ENCODE data around the gene ACSM4. TPM values are rescaled to one million over a fixed set of nuclear protein-coding genes. Genes with fewer than 3 reads are reported as not detected.

ACSM4 gene
- polyA plus RNA-seq, 2 of the 4 experiments (the other 2 are of a cell fraction): not detected

DNA sequence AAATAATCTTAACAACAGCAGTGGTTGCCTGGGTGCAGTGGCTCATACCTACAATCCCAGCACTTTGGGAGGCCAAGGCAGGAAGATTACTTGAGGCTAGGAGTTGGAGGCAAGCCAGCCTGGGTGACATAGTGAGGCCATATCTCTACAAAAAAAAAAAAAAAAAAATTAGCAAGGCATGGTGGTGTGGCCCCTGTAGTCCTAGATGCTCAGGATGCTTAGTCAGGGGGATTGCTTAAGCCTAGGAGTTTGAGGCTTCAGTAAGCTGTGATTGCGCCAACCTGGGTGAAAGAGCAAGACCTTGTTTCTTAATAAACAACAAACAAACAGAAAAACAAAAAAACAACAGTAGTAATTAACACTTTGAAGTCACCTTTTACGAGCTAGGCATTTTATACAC is 642 bp upstream of the ACSM4 start:
- Histone ChIP-seq H3K4me2 (no peak overlapping the region), H3K9me3 (no peaks in the 10 kb centered on the region), H3K27ac (no peak overlapping the region), H3K4me3 (no peak overlapping the region), H3K4me1 (no peaks in the 10 kb centered on the region)
- POLR2A ChIA-PET: no interaction called here
- CTCF ChIA-PET: interaction anchor here (0.9 to 1.1 kb wide), 2 partner anchors 158 to 312 kb away, joined by 3 read pairs; no protein-coding TSS in a partner anchor
- ATAC-seq: no peak
- DNase-seq (ENCODE audit: low read depth in 1 of 2, low spot score in 1 of 2): no peak
- no peak for FAIRE-seq
- 14% methylated on average over 2 of the region's 2 CpGs for WGBS (ENCODE audit: missing lambda C conversion rate)
- TF ChIP-seq, protein P1, sequence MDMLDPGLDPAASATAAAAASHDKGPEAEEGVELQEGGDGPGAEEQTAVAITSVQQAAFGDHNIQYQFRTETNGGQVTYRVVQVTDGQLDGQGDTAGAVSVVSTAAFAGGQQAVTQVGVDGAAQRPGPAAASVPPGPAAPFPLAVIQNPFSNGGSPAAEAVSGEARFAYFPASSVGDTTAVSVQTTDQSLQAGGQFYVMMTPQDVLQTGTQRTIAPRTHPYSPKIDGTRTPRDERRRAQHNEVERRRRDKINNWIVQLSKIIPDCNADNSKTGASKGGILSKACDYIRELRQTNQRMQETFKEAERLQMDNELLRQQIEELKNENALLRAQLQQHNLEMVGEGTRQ (IDR thresholded peaks at IDR 0.05): no peak
- TF ChIP-seq EHF (CRISPR knock-in tag; IDR thresholded peaks at IDR 0.05): no peak
- no peak for TF ChIP-seq FOXS1 (CRISPR knock-in tag; IDR thresholded peaks at IDR 0.05)
- TF ChIP-seq, protein P2, sequence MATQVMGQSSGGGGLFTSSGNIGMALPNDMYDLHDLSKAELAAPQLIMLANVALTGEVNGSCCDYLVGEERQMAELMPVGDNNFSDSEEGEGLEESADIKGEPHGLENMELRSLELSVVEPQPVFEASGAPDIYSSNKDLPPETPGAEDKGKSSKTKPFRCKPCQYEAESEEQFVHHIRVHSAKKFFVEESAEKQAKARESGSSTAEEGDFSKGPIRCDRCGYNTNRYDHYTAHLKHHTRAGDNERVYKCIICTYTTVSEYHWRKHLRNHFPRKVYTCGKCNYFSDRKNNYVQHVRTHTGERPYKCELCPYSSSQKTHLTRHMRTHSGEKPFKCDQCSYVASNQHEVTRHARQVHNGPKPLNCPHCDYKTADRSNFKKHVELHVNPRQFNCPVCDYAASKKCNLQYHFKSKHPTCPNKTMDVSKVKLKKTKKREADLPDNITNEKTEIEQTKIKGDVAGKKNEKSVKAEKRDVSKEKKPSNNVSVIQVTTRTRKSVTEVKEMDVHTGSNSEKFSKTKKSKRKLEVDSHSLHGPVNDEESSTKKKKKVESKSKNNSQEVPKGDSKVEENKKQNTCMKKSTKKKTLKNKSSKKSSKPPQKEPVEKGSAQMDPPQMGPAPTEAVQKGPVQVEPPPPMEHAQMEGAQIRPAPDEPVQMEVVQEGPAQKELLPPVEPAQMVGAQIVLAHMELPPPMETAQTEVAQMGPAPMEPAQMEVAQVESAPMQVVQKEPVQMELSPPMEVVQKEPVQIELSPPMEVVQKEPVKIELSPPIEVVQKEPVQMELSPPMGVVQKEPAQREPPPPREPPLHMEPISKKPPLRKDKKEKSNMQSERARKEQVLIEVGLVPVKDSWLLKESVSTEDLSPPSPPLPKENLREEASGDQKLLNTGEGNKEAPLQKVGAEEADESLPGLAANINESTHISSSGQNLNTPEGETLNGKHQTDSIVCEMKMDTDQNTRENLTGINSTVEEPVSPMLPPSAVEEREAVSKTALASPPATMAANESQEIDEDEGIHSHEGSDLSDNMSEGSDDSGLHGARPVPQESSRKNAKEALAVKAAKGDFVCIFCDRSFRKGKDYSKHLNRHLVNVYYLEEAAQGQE (IDR thresholded peaks at IDR 0.05): no peak
- no peak for TF ChIP-seq MAFK (IDR thresholded peaks at IDR 0.05; ENCODE audit: partially characterized antibody)
- TF ChIP-seq, protein P3, sequence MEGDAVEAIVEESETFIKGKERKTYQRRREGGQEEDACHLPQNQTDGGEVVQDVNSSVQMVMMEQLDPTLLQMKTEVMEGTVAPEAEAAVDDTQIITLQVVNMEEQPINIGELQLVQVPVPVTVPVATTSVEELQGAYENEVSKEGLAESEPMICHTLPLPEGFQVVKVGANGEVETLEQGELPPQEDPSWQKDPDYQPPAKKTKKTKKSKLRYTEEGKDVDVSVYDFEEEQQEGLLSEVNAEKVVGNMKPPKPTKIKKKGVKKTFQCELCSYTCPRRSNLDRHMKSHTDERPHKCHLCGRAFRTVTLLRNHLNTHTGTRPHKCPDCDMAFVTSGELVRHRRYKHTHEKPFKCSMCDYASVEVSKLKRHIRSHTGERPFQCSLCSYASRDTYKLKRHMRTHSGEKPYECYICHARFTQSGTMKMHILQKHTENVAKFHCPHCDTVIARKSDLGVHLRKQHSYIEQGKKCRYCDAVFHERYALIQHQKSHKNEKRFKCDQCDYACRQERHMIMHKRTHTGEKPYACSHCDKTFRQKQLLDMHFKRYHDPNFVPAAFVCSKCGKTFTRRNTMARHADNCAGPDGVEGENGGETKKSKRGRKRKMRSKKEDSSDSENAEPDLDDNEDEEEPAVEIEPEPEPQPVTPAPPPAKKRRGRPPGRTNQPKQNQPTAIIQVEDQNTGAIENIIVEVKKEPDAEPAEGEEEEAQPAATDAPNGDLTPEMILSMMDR (IDR thresholded peaks at IDR 0.05): no peak
- TF ChIP-seq BHLHE40 (IDR thresholded peaks at IDR 0.05; ENCODE audit: low read depth, low read length): no peak
- TF ChIP-seq HDAC2 (IDR thresholded peaks at IDR 0.05): no peak
- no peak for TF ChIP-seq ZC3H11A (IDR thresholded peaks at IDR 0.05)
- TF ChIP-seq, protein P4, sequence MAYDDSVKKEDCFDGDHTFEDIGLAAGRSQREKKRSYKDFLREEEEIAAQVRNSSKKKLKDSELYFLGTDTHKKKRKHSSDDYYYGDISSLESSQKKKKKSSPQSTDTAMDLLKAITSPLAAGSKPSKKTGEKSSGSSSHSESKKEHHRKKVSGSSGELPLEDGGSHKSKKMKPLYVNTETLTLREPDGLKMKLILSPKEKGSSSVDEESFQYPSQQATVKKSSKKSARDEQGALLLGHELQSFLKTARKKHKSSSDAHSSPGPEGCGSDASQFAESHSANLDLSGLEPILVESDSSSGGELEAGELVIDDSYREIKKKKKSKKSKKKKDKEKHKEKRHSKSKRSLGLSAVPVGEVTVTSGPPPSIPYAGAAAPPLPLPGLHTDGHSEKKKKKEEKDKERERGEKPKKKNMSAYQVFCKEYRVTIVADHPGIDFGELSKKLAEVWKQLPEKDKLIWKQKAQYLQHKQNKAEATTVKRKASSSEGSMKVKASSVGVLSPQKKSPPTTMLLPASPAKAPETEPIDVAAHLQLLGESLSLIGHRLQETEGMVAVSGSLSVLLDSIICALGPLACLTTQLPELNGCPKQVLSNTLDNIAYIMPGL (CRISPR knock-in tag; IDR thresholded peaks at IDR 0.05; ENCODE audit: borderline replicate concordance): no peak
- TF ChIP-seq ZFP36 (IDR thresholded peaks at IDR 0.05; ENCODE audit: borderline replicate concordance, partially characterized antibody): no peak
- no peak for TF ChIP-seq JUNB (IDR thresholded peaks at IDR 0.05)
- no peak for TF ChIP-seq EP300 (IDR thresholded peaks at IDR 0.05)
- no peak for TF ChIP-seq FOSB (CRISPR knock-in tag; IDR thresholded peaks at IDR 0.05)

DNA sequence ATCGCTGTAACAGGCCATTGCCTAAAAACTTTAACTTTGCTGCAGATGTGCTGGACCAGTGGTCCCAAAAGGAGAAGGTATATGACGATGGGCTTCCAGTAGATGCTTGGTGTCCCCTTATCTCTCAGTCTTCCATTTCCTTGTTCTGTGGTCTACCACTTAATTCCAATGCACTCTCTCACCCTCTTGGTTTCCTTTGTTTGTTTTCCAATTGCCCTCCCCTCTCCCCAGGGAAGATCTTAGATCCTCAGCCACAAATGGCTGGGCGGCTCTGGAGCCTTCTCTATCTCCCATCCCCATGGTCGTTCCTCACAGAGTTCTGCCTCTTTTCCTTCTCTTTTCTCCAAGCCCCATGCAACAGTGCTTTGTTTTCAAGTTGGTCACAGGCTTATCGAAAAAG is 584 bp downstream of the ACSM4 start:
- CTCF ChIA-PET: no interaction called here
- TF ChIP-seq FOXS1 (CRISPR knock-in tag; IDR thresholded peaks at IDR 0.05) (no peak), FOSL2 (IDR thresholded peaks at IDR 0.05) (no peak), FOSL2 (CRISPR knock-in tag; IDR thresholded peaks at IDR 0.05) (no peak), SREBF2 (IDR thresholded peaks at IDR 0.05) (no peak), HEYL (CRISPR knock-in tag; IDR thresholded peaks at IDR 0.05) (no peak), HOXA7 (CRISPR knock-in tag; IDR thresholded peaks at IDR 0.05) (no peak), ESRRA (IDR thresholded peaks at IDR 0.05; ENCODE audit: borderline replicate concordance, low read length) (no peak), MAFK (IDR thresholded peaks at IDR 0.05; ENCODE audit: partially characterized antibody) (no peak), TFCP2L1 (CRISPR knock-in tag; IDR thresholded peaks at IDR 0.05) (no peak)
- TF ChIP-seq, protein P5, sequence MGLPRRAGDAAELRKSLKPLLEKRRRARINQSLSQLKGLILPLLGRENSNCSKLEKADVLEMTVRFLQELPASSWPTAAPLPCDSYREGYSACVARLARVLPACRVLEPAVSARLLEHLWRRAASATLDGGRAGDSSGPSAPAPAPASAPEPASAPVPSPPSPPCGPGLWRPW (IDR thresholded peaks at IDR 0.05): no peak
- TF ChIP-seq, protein P2 (IDR thresholded peaks at IDR 0.05): no peak
- TF ChIP-seq, protein P6, sequence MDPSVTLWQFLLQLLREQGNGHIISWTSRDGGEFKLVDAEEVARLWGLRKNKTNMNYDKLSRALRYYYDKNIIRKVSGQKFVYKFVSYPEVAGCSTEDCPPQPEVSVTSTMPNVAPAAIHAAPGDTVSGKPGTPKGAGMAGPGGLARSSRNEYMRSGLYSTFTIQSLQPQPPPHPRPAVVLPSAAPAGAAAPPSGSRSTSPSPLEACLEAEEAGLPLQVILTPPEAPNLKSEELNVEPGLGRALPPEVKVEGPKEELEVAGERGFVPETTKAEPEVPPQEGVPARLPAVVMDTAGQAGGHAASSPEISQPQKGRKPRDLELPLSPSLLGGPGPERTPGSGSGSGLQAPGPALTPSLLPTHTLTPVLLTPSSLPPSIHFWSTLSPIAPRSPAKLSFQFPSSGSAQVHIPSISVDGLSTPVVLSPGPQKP (IDR thresholded peaks at IDR 0.05; ENCODE audit: low read depth, low read length): no peak
- TF ChIP-seq, protein P7, sequence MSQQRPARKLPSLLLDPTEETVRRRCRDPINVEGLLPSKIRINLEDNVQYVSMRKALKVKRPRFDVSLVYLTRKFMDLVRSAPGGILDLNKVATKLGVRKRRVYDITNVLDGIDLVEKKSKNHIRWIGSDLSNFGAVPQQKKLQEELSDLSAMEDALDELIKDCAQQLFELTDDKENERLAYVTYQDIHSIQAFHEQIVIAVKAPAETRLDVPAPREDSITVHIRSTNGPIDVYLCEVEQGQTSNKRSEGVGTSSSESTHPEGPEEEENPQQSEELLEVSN (IDR thresholded peaks at IDR 0.05; ENCODE audit: borderline replicate concordance, low read depth): no peak

More for the DNA sequence above, 584 bp downstream of the ACSM4 start:
- POLR2A ChIA-PET: no interaction called here
- Histone ChIP-seq H3K9me3 (no peaks in the 10 kb centered on the region), H3K4me2 (no peak overlapping the region), H3K4me3 (no peak overlapping the region), H3K4me1 (no peaks in the 10 kb centered on the region), H3K27ac (no peak overlapping the region)
- WGBS (ENCODE audit: missing lambda C conversion rate): 7% methylated on average over 5 of the region's 5 CpGs
- DNase-seq (ENCODE audit: low read depth in 1 of 2, low spot score in 1 of 2) (no peak), FAIRE-seq (no peak), ATAC-seq (no peak; a peak in 1 of 6 replicates)

All from A549 (cell line).